Stimulated activated CD8-positive, alpha-beta memory T cell treated with anti-CD3 and anti-CD28 coated beads, Interleukin-12 subunit alpha, Interleukin-12 subunit beta, amount 100 ng/mL, for 24 hours (primary cell): ENCODE data around the gene ARHGEF10L.

Source experiments
- DNase-seq: peaks from one replicate; pipeline ENCODE4 v3.0.0-alpha.2; 2020; ENCODE audit errors: extremely low read depth

Gene ARHGEF10L

GRCh38 chr1:17594026-17594425 is 54.5 kb downstream of the ARHGEF10L start:
- DNase-seq, result no peak

- DNase-seq, result no peak
Observed at GRCh38 chr1:17594690-17595601, 55.4 kb downstream of the ARHGEF10L start.

DNA sequence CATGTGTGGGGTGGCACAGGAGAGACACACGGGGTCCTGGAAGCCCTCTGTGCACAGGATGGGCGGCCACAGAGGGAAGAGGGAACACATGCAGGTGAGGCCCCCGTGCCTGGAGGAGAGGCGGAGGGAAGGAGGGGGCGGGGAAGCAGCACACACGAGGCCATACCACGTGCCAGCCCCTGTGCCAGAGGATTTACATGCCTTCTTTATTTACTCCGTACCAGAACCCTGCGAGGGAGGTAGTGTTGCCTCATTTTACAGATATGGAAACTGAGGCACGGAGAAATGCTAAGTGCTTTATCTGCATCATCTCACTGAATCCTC is 56.1 kb downstream of the ARHGEF10L start:
- no peak for DNase-seq

DNA sequence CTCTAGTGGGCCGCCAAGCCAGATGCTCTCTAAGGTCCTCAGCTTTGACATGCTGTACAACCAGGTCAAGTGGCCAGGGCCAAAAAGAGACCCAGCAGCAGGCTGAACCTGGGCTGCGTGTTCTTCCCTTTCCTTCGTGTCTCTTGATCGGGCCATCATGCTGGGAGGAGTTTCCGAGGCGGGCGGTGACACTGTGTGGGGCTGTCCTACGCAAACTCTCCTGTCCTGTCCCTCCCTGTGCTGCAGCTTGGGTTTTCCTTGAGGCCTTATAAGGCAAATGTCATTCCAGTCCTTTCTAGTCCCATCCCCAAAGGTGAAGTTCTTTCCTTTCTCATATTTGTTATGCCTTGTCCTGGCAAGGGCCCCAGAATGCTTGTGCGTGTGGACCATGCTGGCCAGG is 56.7 kb downstream of the ARHGEF10L start:
- no peak for DNase-seq

GRCh38 chr1:17596651-17597509 is 57.4 kb downstream of the ARHGEF10L start:
- DNase-seq, result no peak

DNA sequence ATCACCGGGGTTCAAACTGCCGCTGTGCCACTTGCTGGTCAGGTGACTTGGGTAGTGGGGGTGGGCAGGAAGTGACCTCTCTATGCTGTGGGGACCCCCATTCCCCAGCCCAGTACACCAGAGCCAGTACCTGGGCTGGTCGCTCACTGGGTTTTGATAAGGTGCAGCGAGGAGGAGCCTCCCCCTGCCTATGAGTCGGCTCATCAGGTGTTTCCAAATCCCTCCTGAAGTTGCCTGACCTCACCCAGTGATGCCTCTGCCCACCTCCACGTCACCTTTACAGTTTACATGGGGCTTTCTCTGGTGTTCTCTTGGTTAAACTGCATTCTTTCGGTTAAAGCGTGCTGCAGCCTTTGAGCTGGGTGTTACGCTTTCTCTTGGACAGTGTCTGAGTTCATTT is 58.2 kb downstream of the ARHGEF10L start:
- DNase-seq, result no peak

DNA sequence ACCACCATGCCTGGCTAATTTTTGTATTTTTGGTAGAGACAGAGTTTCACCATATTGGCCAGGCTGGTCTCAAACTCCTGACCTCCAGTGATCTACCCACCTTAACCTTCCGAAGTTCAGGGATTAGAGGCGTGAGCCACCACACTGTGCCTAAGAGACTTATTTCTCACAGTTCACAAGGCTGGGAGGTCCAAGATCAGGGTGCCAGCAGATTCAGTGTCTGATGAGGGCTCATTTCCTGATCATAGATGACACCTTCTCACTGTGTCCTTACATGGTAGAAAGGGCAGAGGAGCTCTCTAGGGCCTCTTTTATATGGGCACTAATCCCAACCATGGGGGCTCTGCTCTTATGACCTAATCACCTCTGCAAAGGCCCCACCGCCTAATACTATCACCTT is 58.8 kb downstream of the ARHGEF10L start:
- DNase-seq, result no peak

DNA sequence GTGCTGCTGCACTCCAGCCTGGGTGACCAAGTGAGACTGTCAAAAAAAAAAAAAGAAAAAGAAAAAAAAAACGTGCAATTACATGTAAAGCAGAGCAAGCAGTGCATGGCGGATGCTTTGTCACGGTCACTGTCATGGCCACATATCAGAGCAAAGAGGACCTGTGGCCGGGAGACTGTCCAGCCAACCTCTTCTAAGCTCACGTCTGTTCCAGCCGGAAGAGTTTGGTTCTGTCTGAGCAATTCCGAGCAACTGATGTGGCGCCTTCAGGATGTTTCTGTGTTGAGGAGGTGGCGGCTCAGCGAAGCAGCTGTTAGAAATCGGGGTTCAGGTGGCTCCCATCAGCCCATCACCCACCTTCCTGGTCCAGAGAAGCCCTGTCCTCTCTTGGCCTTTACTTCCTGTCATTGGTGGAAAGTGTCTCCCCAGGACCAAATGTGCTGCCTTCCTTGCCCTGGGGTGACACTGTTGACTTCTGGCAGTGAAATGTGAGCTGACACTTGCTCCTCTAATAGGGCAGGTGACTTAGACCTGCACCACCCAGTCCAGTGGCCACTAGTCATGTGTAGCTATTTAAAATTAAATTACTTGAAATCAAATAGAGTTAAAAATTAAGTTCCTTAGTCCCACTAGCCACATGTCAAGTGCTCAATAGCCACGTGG is 59.9 kb downstream of the ARHGEF10L start:
- no peak for DNase-seq

DNA sequence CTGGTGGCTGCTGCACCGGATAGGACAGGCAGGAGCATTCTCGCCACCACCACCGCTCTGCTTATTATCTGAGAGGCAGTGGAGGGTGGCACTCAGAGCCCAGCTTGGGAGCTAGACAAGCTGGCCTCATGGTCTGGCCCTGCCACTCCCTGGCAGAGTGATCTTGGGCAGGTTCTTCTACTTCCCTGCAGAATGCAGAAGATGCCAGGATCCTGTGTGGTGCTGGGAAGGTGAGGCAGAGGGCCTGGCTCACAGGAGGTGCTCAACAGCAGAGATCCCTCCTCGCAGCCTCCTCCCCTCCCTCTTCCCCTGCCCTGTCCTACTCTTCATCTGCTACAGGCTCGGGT is 60.4 kb downstream of the ARHGEF10L start:
- DNase-seq, result no peak

DNA sequence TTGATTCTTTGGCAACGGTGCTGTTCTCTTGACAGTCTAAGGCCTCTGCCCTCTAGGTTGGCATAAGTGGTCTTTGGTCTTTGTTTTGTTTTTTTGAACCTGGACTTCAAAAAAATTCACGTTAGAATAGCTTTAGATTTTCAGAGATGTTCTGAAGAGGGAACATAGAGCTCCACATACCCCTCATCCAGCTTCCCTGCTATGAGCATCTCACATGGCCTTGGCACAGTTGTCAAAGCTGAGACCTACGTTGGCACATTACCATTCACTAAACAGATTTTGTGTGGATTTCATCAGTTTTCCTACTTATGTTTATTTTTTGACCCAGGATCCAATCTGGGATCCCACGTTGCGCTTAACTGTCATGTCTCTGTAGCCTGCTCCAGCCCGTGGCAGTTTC is 60.8 kb downstream of the ARHGEF10L start:
- DNase-seq, result no peak

DNA sequence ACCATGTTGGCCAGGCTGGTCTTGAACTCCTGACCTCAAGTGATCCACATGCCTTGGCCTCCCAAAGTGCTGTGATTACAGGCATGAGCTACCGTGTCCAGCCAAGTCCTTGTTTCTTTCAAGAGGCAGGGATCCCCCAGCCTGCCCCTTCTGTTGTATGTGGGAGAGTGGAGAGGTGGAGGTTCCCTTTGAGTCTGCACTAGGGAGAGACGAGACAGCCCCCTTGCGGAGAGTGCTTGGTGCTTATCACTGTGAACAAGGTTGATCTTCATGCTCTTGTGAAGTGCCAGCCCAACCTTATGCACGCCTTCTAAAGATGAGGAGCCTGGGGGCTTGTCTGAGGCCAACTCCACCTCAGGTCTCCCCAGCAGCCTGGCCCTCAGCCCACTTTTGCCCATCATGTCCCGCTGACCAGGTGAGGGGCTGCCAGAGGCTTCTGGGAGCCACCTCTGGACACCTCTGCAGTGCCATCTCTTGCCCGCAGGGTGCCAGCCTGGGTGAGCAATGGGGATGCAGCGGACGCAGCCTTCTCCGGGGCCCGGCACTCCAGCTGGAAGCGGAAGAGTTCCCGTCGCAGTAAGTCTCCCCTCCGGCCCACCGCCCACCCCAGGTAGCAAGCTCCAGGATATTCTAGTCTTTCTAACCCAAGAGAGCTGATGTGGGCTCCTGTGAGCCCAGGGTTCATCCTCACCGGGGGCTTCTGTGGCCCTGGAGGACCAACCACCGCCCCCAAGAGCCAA is 62.3 kb downstream of the ARHGEF10L start:
- no peak for DNase-seq

DNA sequence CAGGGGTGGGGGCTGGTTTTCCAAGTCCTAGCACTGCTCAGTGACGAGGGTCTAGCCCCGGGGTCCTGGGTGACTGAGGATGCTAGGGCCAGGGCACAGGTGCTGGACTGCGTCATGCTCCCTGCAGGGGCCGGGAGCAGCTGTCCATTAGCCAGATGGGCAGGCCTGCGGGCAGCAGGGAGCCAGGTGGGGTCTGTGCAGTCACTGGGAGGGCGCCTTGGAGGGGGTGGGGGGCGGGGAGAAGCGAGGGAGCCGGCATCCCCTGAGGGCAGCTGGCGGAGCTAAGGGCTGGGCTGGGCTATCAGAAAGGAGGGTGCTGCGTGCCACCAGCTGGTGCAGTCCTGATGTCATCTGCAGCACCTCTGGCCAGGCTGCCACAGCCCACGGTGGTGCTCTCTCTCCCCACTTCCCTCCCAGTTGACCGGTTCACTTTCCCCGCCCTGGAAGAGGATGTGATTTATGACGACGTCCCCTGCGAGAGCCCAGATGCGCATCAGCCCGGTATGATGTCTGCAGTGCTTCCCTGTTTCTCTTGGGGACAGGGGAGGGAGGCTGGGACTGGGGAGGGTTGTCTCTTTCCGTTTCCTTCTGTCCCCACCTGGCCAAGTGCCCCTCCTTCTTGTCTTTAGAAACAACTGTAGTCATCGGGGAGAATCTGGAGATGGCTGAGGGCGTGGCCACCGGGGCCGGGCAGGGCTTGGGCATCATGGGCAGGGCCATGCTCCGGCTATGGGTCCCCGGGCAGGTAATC is 63.8 kb downstream of the ARHGEF10L start:
- no peak for DNase-seq

GRCh38 chr1:17605582-17606344 is 66.3 kb downstream of the ARHGEF10L start:
- no peak for DNase-seq

GRCh38 chr1:17606826-17607440 is 67.4 kb downstream of the ARHGEF10L start:
- no peak for DNase-seq

DNA sequence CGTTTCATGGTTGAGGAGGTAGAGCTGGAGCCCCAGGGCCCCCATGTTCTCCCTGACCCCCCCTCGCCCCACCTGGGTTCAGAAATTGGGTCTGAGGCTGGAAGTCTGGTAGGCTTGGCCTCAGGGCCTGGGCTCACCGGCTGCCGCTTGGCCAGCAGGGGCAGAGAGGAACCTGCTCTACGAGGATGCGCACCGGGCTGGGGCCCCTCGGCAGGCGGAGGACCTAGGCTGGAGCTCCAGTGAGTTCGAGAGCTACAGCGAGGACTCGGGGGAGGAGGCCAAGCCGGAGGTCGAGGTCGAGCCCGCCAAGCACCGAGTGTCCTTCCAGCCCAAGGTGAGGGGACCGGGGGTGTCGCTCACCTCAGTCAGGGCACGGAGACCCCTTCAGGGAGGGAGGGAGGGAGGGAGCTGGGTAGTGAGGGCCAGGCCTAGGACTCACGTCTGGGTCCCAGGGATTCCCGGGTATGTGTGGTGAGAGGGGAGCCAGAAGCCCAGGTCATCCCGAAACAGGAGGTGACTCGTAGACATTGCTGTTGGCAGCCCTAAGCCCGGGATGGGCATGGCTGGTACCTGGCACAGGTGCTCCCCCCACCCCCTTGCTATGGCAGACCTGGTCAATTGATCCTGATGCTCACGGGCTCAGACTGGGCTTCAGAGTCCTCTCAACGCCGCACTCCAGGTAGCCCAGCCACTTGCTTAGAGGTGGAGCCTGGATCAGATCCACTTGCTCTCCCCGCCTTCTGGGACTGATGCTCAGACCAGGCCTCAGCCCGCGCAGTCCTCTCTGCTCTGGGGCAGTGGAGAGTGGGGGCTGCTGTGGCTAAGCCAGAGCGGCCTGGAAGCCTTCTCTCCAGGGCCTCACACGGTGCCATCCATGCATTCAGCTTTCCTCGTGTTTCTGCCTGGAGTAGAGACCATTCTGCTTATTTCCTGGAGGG is 68.4 kb downstream of the ARHGEF10L start:
- DNase-seq, result no peak

DNA sequence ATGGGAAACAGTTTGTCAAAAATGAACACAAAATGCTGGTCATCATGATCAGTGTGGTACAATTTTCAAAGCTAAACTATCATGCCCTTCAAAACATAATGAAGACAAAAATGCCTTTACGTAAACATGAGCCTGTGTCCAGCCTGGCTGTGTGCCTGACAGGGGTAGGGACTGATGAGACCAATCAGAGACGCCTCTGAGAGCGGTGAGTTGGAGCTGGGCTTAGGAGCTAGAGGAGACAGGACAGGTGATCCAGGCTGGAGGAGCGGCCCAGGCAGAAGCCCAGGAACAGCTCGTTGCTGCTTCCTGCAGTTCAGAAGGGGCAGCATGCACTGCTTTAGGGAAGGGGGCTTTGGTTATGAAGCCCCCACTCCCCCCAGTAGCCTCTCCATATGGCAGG is 70.0 kb downstream of the ARHGEF10L start:
- no peak for DNase-seq

- no peak for DNase-seq
Observed at GRCh38 chr1:17610085-17610484, 70.6 kb downstream of the ARHGEF10L start.

DNA sequence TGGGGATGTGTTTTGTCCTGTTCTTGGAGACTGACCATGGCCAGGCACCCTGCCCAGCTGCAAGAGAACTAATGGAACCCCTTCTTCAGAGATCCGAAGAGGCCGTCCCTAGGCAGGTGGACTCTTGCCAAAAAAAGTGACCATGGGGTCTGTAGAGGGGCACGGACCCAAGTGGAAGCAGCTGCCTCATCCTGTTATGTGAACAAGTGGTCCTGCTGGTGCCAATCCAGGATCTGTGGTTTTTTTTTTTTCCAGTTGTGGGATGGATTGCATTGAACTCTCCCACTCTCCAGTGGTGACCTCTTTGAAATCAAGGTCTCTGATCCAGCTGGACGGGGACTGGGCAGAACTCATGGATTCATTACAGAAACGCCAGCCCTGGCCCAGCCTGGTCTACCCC is 71.2 kb downstream of the ARHGEF10L start:
- no peak for DNase-seq

GRCh38 chr1:17611991-17612390 is 72.5 kb downstream of the ARHGEF10L start:
- no peak for DNase-seq
